Activated CD8-positive, alpha-beta memory T cell treated with anti-CD3 and anti-CD28 coated beads for 48 hours (primary cell): Measurements from ENCODE around the gene ABLIM1.
A peak's percentile ranks its signal among the peaks of the same experiment; 100 is the strongest.

Experiments used
- DNase-seq, 3 experiments: peaks; one replicate each; pipeline ENCODE4 v3.0.0-alpha.2; 2020; ENCODE audit warnings: low read depth in 2 of 3, low spot score in 2 of 3

The ABLIM1 gene

GRCh38 chr10:114648368-114648767, 9.7 kb downstream of the ABLIM1 start:
- no peak for DNase-seq

- no peak for DNase-seq
These were observed 10.4 kb downstream of the ABLIM1 start for GRCh38 chr10:114647545-114648138.

GRCh38 chr10:114646426-114646825, 11.6 kb downstream of the ABLIM1 start:
- DNase-seq = no peak

GRCh38 chr10:114645706-114646105, 12.4 kb downstream of the ABLIM1 start:
- no peak for DNase-seq

GRCh38 chr10:114643158-114643557, 14.9 kb downstream of the ABLIM1 start:
- no peak for DNase-seq

- DNase-seq = no peak
These were observed 15.3 kb downstream of the ABLIM1 start for GRCh38 chr10:114642729-114643128.

GRCh38 chr10:114638821-114639625, 19.1 kb downstream of the ABLIM1 start:
- DNase-seq = no peak

- no peak for DNase-seq
These were observed 22.1 kb downstream of the ABLIM1 start for GRCh38 chr10:114635797-114636550.

GRCh38 chr10:114635101-114635500, 23.0 kb downstream of the ABLIM1 start:
- no peak for DNase-seq

GRCh38 chr10:114634609-114634979, 23.5 kb downstream of the ABLIM1 start:
- DNase-seq = no peak

- no peak for DNase-seq
These were observed 25.0 kb downstream of the ABLIM1 start for GRCh38 chr10:114632869-114633715.

- peak in 1 of 3 experiments; percentile 12 for DNase-seq
These were observed 26.2 kb downstream of the ABLIM1 start for GRCh38 chr10:114631666-114632417.

- no peak for DNase-seq
These were observed 26.9 kb downstream of the ABLIM1 start for GRCh38 chr10:114631090-114631665.

GRCh38 chr10:114629824-114630730, 28.0 kb downstream of the ABLIM1 start:
- no peak for DNase-seq

GRCh38 chr10:114629083-114629823, 28.8 kb downstream of the ABLIM1 start:
- no peak for DNase-seq

- no peak for DNase-seq
These were observed 30.0 kb downstream of the ABLIM1 start for GRCh38 chr10:114628106-114628505.

- no peak for DNase-seq
These were observed 31.2 kb downstream of the ABLIM1 start for GRCh38 chr10:114626841-114627240.
